Kidney epithelial cell (primary cell): Measurements from ENCODE around the gene ITIH5. TPM values are rescaled to one million over a fixed set of nuclear protein-coding genes. Genes with fewer than 3 reads are reported as not detected.

Experiments used
- DNase-seq: peaks from one replicate; pipeline ENCODE4 v3.0.0-alpha.2; 2010; ENCODE audit warnings: low read depth
- H3K27me3 ChIP-seq: 2 replicates; pipeline ENCODE4 v1.6.0; 2011; ENCODE audit warnings: low read length; ENCODE audit not compliant: control insufficient read depth, insufficient read depth
- H3K36me3 ChIP-seq: 2 replicates; pipeline ENCODE4 v1.5.1; 2011; ENCODE audit warnings: low read length; ENCODE audit not compliant: control insufficient read depth, insufficient read depth
- H3K4me3 ChIP-seq: 2 replicates; pipeline ENCODE4 v1.5.1; 2011; ENCODE audit warnings: low read depth, mild to moderate bottlenecking, control low read depth, low read length
- CTCF ChIP-seq: IDR thresholded peaks from 2 replicates; pipeline ENCODE4 v1.5.1; 2011; ENCODE audit warnings: mild to moderate bottlenecking, moderate library complexity, low read length, control low read depth, inconsistent platforms; ENCODE audit not compliant: insufficient read depth, poor library complexity, severe bottlenecking
- total RNA-seq: library from RNA; depleted of rRNA; stranded (reverse); fragments of >200 nt; gene quantifications from 2 replicates; pipeline ENCODE4 v1.2.3, GENCODE V29; 2015

ITIH5 gene
- total RNA-seq, 1 donor from 2014 or later = 1.5 TPM

GRCh38 chr10:7565871-7566270 lies 100.9 kb downstream of the ITIH5 start:
- Histone ChIP-seq H3K36me3 (no peaks in the 10 kb centered on the region), H3K4me3 (no peak overlapping the region), H3K27me3 (peaks cover 11% of the 10 kb centered on the region)
- no peak for DNase-seq
- TF ChIP-seq CTCF = no peak

GRCh38 chr10:7563770-7564169 lies 103.0 kb downstream of the ITIH5 start:
- Histone ChIP-seq H3K27me3 (peaks cover 11% of the 10 kb centered on the region), H3K36me3 (no peaks in the 10 kb centered on the region), H3K4me3 (no peak overlapping the region)
- TF ChIP-seq CTCF = no peak
- no peak for DNase-seq

DNA sequence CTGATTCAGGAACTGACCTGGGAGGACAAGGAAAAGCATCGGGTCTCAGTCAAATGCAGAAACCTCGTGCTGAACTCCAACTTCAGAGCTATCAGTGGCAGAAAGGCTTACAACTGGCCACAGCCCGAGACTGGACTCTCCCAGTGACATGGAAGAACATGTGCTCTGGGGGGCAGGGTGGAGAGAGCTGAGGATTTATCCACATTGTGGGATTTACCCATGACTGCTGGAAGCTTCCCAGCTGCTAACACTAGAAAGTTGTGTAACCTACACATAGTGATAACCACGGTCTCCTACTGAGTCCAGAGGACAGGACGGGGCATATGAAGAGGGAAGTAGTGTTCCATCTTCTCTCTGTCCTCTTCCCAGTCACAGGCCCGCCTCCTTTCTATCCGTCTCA lies 103.4 kb downstream of the ITIH5 start:
- Histone ChIP-seq H3K27me3 (peaks cover 11% of the 10 kb centered on the region), H3K36me3 (no peaks in the 10 kb centered on the region), H3K4me3 (no peak overlapping the region)
- TF ChIP-seq CTCF = no peak
- no peak for DNase-seq

- DNase-seq = no peak
- no peak for TF ChIP-seq CTCF
- no peaks in the 10 kb centered on the region for H3K36me3 ChIP-seq
- no peak overlapping the region for H3K4me3 ChIP-seq
- H3K27me3 ChIP-seq = peaks cover 11% of the 10 kb centered on the region
Observed at GRCh38 chr10:7561985-7562384, 104.8 kb downstream of the ITIH5 start.

DNA sequence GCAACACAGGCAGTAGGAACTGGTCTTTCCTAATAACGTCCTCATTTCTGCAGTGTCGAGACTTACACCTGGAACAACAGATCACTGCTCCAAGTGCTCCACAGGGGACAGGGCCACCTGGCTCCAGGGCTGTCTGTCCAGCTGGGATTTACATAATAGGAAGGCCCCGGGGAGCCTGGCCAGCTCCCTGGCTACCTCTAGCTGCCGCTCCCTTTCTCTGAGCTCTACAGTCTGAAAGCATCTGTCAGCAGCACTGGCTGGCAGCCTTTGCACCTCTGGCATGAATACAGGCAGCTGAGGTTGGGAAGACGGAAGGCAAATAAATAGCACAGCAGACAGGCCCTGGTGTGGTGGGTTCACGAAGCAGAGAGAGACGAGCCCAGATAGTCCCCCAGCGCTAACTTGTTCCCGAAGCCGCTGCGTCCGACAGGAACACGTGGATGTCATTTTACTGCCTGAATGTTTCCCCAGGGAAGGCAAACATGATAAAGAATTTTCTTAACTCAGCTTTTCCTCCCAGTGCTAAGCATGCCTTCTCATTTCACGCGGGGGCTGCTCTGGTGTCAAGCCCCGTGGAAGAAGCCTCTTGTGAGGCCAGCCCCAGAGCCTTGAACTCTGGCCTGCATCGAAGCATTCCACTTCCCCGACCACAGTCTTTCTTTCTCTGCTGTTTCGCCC lies 105.4 kb downstream of the ITIH5 start:
- Histone ChIP-seq H3K4me3 (no peak overlapping the region), H3K27me3 (peaks cover 11% of the 10 kb centered on the region), H3K36me3 (no peaks in the 10 kb centered on the region)
- no peak for TF ChIP-seq CTCF
- no peak for DNase-seq

GRCh38 chr10:7560519-7560918 lies 106.2 kb downstream of the ITIH5 start:
- H3K27me3 ChIP-seq = peaks cover 11% of the 10 kb centered on the region
- H3K4me3 ChIP-seq = no peak overlapping the region
- H3K36me3 ChIP-seq = no peaks in the 10 kb centered on the region
- DNase-seq = no peak
- no peak for TF ChIP-seq CTCF
